SK-N-SH (cell line): Measurements from ENCODE around the gene GJB2. TPM values are rescaled to one million over a fixed set of nuclear protein-coding genes. Genes with fewer than 3 reads are reported as not detected.

Experiments
- CTCF ChIA-PET: fragments of 300-600, 350-600 bp; formaldehyde crosslinking; extraction: SDS; loops from one replicate; lab custom pipeline; 2021; lab: Yijun Ruan, JAX
- POLR2A ChIA-PET: fragments of 350-600 bp; sonication (Branson Sonifier 250); formaldehyde crosslinking; extraction: SDS; loops from one replicate; lab custom pipeline; 2020; ENCODE audit warnings: antibody characterized with exemption, inconsistent platforms; lab: Yijun Ruan, JAX
- DNase-seq: peaks from one replicate; pipeline ENCODE4 v3.0.0; 2012
- H2AFZ ChIP-seq: fragments of 200-600 bp; sonication (generic); 2 replicates; pipeline ENCODE4 v1.8.1; 2016; ENCODE audit warnings: antibody characterized with exemption, mild to moderate bottlenecking, low read depth
- H3F3A ChIP-seq: fragments of 200-600 bp; sonication (generic); replicated peaks from 2 replicates; pipeline ENCODE3; 2016; ENCODE audit warnings: antibody characterized with exemption, mild to moderate bottlenecking; ENCODE audit not compliant: insufficient read depth
- H3K27ac ChIP-seq, 2 experiments: fragments of 200-500 bp in 1 of 2; fragments of 200-600 bp in 1 of 2; sonication (Bioruptor generic) in 1 of 2; sonication (generic), shearing (Covaris generic) in 1 of 2; 2 replicates each; pipeline versions ENCODE4 v1.5.1 to v1.6.1; 2014 to 2016; ENCODE audit warnings: low read depth in 2 of 2, inconsistent platforms in 1 of 2, low read length in 1 of 2, mild to moderate bottlenecking in 1 of 2, mixed read lengths in 1 of 2
- H3K27me3 ChIP-seq: fragments of 200-600 bp; sonication (generic), shearing (Covaris generic); 2 replicates; pipeline ENCODE4 v1.6.1; 2016; ENCODE audit warnings: mixed run types; ENCODE audit not compliant: insufficient read depth
- H3K36me3 ChIP-seq, 2 experiments: fragments of 200-500 bp in 1 of 2; fragments of 200-600 bp in 1 of 2; sonication (Bioruptor generic) in 1 of 2; sonication (generic) in 1 of 2; replicated peaks in 1 of 2; 2 replicates each; pipeline versions ENCODE3 to v1.5.1; 2014 to 2016; ENCODE audit warnings: low read length in 1 of 2, mild to moderate bottlenecking in 1 of 2; ENCODE audit not compliant: insufficient read depth in 2 of 2, control insufficient read depth in 1 of 2
- H3K4me1 ChIP-seq, 2 experiments: fragments of 200-500 bp in 1 of 2; fragments of 200-600 bp in 1 of 2; sonication (Bioruptor generic) in 1 of 2; sonication (generic), shearing (Covaris generic) in 1 of 2; 2 replicates each; pipeline versions ENCODE4 v1.5.1 to v1.6.1; 2014 to 2016; ENCODE audit warnings: low read depth in 1 of 2, low read length in 1 of 2, mixed run types in 1 of 2; ENCODE audit not compliant: insufficient read depth in 2 of 2, control insufficient read depth in 1 of 2
- H3K4me2 ChIP-seq: fragments of 200-600 bp; sonication (generic), shearing (Covaris generic); 2 replicates; pipeline ENCODE4 v1.6.1; 2017; ENCODE audit warnings: mixed run types
- H3K4me3 ChIP-seq, 2 experiments: fragments of 200-500 bp in 1 of 2; fragments of 200-600 bp in 1 of 2; sonication (Bioruptor generic) in 1 of 2; sonication (generic), shearing (Covaris generic) in 1 of 2; 2 replicates each; pipeline versions ENCODE4 v1.5.1 to v1.8.1; 2014 to 2016; ENCODE audit warnings: low read depth in 2 of 2, inconsistent platforms in 1 of 2, low read length in 1 of 2, mild to moderate bottlenecking in 1 of 2, mixed read lengths in 1 of 2, moderate library complexity in 1 of 2
- H3K79me2 ChIP-seq: fragments of 200-600 bp; sonication (generic); 2 replicates; pipeline ENCODE4 v1.8.1; 2017; ENCODE audit warnings: mild to moderate bottlenecking; ENCODE audit not compliant: insufficient read depth
- H3K9ac ChIP-seq: fragments of 200-600 bp; sonication (generic); 2 replicates; pipeline ENCODE4 v1.6.1; 2017; ENCODE audit warnings: mixed run types
- H3K9me2 ChIP-seq: fragments of 200-600 bp; sonication (generic); 2 replicates; pipeline ENCODE4 v1.6.1; 2017; ENCODE audit warnings: mixed run types
- H3K9me3 ChIP-seq: fragments of 200-600 bp; sonication (generic); 2 replicates; pipeline ENCODE4 v1.6.1; 2017; ENCODE audit warnings: mixed run types, mild to moderate bottlenecking, moderate library complexity
- H4K20me1 ChIP-seq: fragments of 200-600 bp; sonication (generic); 2 replicates; pipeline ENCODE4 v1.6.1; 2017; ENCODE audit warnings: mild to moderate bottlenecking, mixed run types; ENCODE audit not compliant: insufficient read depth
- CHD2 ChIP-seq: fragments of 150-350 bp; IDR thresholded peaks from 2 replicates; pipeline ENCODE4 v1.6.1; 2018; ENCODE audit warnings: low read length; ENCODE audit not compliant: partially characterized antibody
- ELF1 ChIP-seq: IDR thresholded peaks from 2 replicates; pipeline ENCODE4 v1.4.0; 2012
- EP300 ChIP-seq, 2 experiments: IDR thresholded peaks; 2 replicates each; pipeline versions ENCODE4 v1.4.0 to v1.6.1; 2012; ENCODE audit warnings: borderline replicate concordance in 1 of 2, low read depth in 1 of 2, low read length in 1 of 2
- EZH2phosphoT487 ChIP-seq: fragments of 200-600 bp; sonication (generic); IDR thresholded peaks from 2 replicates; pipeline ENCODE4 v1.6.1; 2017; ENCODE audit warnings: low read depth, mixed run types, mild to moderate bottlenecking, antibody characterized with exemption, moderate library complexity, borderline replicate concordance
- FOSL2 ChIP-seq: IDR thresholded peaks from 2 replicates; pipeline ENCODE4 v1.4.0; 2012; ENCODE audit warnings: low read depth, mild to moderate bottlenecking, moderate library complexity, borderline replicate concordance
- FOXJ3 ChIP-seq: sonication (generic); formaldehyde crosslinking; IDR thresholded peaks from 2 replicates; pipeline ENCODE4 v1.5.1; 2020; ENCODE audit warnings: mild to moderate bottlenecking, missing genetic modification reagents
- FOXM1 ChIP-seq: IDR thresholded peaks from 2 replicates; pipeline ENCODE4 v1.4.0; 2012; ENCODE audit warnings: low read depth, mild to moderate bottlenecking
- GABPA ChIP-seq: IDR thresholded peaks from 2 replicates; pipeline ENCODE4 v1.4.0; 2012; ENCODE audit warnings: low read depth, mild to moderate bottlenecking
- GATA2 ChIP-seq: sonication (generic); formaldehyde crosslinking; IDR thresholded peaks from 2 replicates; pipeline ENCODE4 v1.5.0; 2020; ENCODE audit warnings: mild to moderate bottlenecking, missing genetic modification reagents
- MAX ChIP-seq: IDR thresholded peaks from 2 replicates; pipeline ENCODE4 v1.4.0; 2012; ENCODE audit warnings: low read depth
- MEF2A ChIP-seq: IDR thresholded peaks from 2 replicates; pipeline ENCODE4 v1.4.0; 2012; ENCODE audit warnings: low read depth, borderline replicate concordance
- MXI1 ChIP-seq: IDR thresholded peaks from 2 replicates; pipeline ENCODE4 v1.6.1; 2012; ENCODE audit warnings: mild to moderate bottlenecking, low read depth, low read length, improper control_type of control experiment
- POLR2AphosphoS5 ChIP-seq: IDR thresholded peaks from 2 replicates; pipeline ENCODE4 v1.6.1; 2012; ENCODE audit warnings: low read depth, low read length
- RAD21 ChIP-seq: IDR thresholded peaks from 2 replicates; pipeline ENCODE4 v1.6.1; 2012; ENCODE audit warnings: mild to moderate bottlenecking, low read length
- RXRA ChIP-seq: IDR thresholded peaks from 2 replicates; pipeline ENCODE4 v1.4.0; 2012; ENCODE audit warnings: low read depth, mild to moderate bottlenecking, borderline replicate concordance
- TAF1 ChIP-seq: IDR thresholded peaks from 2 replicates; pipeline ENCODE4 v1.6.1; 2012; ENCODE audit warnings: low read depth, mild to moderate bottlenecking, low read length, moderate library complexity, borderline replicate concordance
- TCF12 ChIP-seq: IDR thresholded peaks from 2 replicates; pipeline ENCODE4 v1.4.0; 2012
- TEAD4 ChIP-seq: IDR thresholded peaks from 2 replicates; pipeline ENCODE4 v1.4.0; 2012; ENCODE audit warnings: mild to moderate bottlenecking, borderline replicate concordance; ENCODE audit not compliant: insufficient read depth
- USF1 ChIP-seq: IDR thresholded peaks from 2 replicates; pipeline ENCODE4 v1.4.0; 2012; ENCODE audit warnings: low read depth, borderline replicate concordance
- ZBTB33 ChIP-seq: IDR thresholded peaks from 2 replicates; pipeline ENCODE4 v1.4.0; 2012; ENCODE audit warnings: low read depth, borderline replicate concordance
- WGBS: methylation state at CpG from one replicate; pipeline ENCODE4 v1.1.6; 2017; ENCODE audit warnings: low lambda C conversion rate; 5-methylcytosine and 5-hydroxymethylcytosine counted together
- polyA plus RNA-seq, 3 experiments: library from polyadenylated mRNA; depleted of rRNA; stranded (reverse); fragments of >200 nt; gene quantifications; 2 replicates each; pipeline ENCODE4 v1.2.3, GENCODE V29; 2012
- TF ChIP-seq, protein P1 (sequence below): fragments of 150-350 bp; IDR thresholded peaks from 2 replicates; pipeline ENCODE4 v1.6.1; 2017; ENCODE audit warnings: antibody characterized with exemption, low read length, low read depth, borderline replicate concordance

GJB2 gene
- polyA plus RNA-seq, 1 of the 3 experiments (the other 2 are of a cell fraction), result not detected

- Histone ChIP-seq H3K4me3 (no peak overlapping the region), H4K20me1 (no peaks in the 10 kb centered on the region), H3K4me2 (no peak overlapping the region), H3K4me1 (peaks cover 0 to 4% of the 10 kb centered on the region in 2 experiments; a peak in 1 of 4 replicates), H3K79me2 (no peaks in the 10 kb centered on the region), H3K36me3 (no peaks in the 10 kb centered on the region), H3K9me2 (no peaks in the 10 kb centered on the region), H2AFZ (no peak overlapping the region), H3K9ac (no peak overlapping the region), H3K27me3 (peaks cover 92% of the 10 kb centered on the region), H3K9me3 (no peaks in the 10 kb centered on the region), H3K27ac (no peak overlapping the region), H3F3A (no peaks in the 10 kb centered on the region)
- DNase-seq, result no peak
- ChIA-PET POLR2A (no interaction called here), CTCF (interaction anchor here (1.0 to 3.3 kb wide), 3 partner anchors 16 to 217 kb away, joined by 3 to 14 read pairs (median 4); no protein-coding TSS in a partner anchor)
- 38% methylated on average over 7 of the region's 12 CpGs for WGBS
- TF ChIP-seq TAF1, result no peak
- TF ChIP-seq GABPA, result no peak
- no peak for TF ChIP-seq EZH2phosphoT487
- TF ChIP-seq ZBTB33, result no peak
- no peak for TF ChIP-seq GATA2 (CRISPR knock-in tag)
- TF ChIP-seq RXRA, result no peak
- TF ChIP-seq FOXJ3 (CRISPR knock-in tag), result no peak
- TF ChIP-seq MXI1, result no peak
- TF ChIP-seq POLR2AphosphoS5, result no peak
- no peak for TF ChIP-seq MEF2A
- TF ChIP-seq TEAD4, result no peak
- no peak for TF ChIP-seq FOSL2
- no peak for TF ChIP-seq EP300 (IDR thresholded peaks at IDR 0.05; ENCODE audit: borderline replicate concordance in 1 of 2, low read depth in 1 of 2, low read length in 1 of 2)
Observed at GRCh38 chr13:20144141-20144850, 48.4 kb downstream of the GJB2 start.

- no peak overlapping the region for H3K4me3 ChIP-seq
- TF ChIP-seq FOXM1 (no peak), EZH2phosphoT487 (no peak), ZBTB33 (no peak), ELF1 (no peak), MAX (no peak), USF1 (no peak), MEF2A (no peak), RXRA (no peak), RAD21 (no peak), GATA2 (CRISPR knock-in tag) (no peak), CHD2 (no peak), TCF12 (no peak)
- TF ChIP-seq, protein P1, sequence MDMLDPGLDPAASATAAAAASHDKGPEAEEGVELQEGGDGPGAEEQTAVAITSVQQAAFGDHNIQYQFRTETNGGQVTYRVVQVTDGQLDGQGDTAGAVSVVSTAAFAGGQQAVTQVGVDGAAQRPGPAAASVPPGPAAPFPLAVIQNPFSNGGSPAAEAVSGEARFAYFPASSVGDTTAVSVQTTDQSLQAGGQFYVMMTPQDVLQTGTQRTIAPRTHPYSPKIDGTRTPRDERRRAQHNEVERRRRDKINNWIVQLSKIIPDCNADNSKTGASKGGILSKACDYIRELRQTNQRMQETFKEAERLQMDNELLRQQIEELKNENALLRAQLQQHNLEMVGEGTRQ, result no peak
- peaks cover 88% of the 10 kb centered on the region for H3K27me3 ChIP-seq
- H3K36me3 ChIP-seq, result no peaks in the 10 kb centered on the region
- ChIA-PET CTCF (interaction anchor here (1.1 to 3.3 kb wide), 5 partner anchors 9 to 19 kb away, joined by 3 to 14 read pairs (median 4); no protein-coding TSS in a partner anchor), POLR2A (no interaction called here)
- no peaks in the 10 kb centered on the region for H3K9me3 ChIP-seq
- H3K27ac ChIP-seq, result no peak overlapping the region
- H3K9ac ChIP-seq, result no peak overlapping the region
- 23% methylated on average over 22 of the region's 30 CpGs for WGBS
- peak overlapping the region; percentile 19; the same call in 1 of the 2 replicates for H3K4me2 ChIP-seq
- H3F3A ChIP-seq, result no peaks in the 10 kb centered on the region
- H4K20me1 ChIP-seq, result no peaks in the 10 kb centered on the region
- peaks cover 0 to 4% of the 10 kb centered on the region in 2 experiments; a peak in 1 of 4 replicates for H3K4me1 ChIP-seq
- no peaks in the 10 kb centered on the region for H3K9me2 ChIP-seq
- DNase-seq, result no peak
- no peaks in the 10 kb centered on the region for H3K79me2 ChIP-seq
- H2AFZ ChIP-seq, result no peak overlapping the region
Observed at GRCh38 chr13:20142927-20143480, 49.7 kb downstream of the GJB2 start.
